Peyer's patch (tissue), 4 donors: ENCODE measurements around the gene PHLDB2. TPM values are rescaled to one million over a fixed set of nuclear protein-coding genes. Genes with fewer than 3 reads are reported as not detected.

ENCODE experiments used
- DNase-seq, 3 donors: peaks; one replicate each; pipeline ENCODE4 v3.0.0-alpha.2; 2017 to 2019
- H3K27ac ChIP-seq, 4 donors: fragments of 200-600 bp; sonication (generic); one replicate each; pipeline ENCODE4 v1.5.1; 2016 to 2019
- H3K27me3 ChIP-seq, 2 donors: fragments of 200-600 bp; sonication (generic); one replicate each; pipeline ENCODE4 v1.5.1; 2019
- H3K36me3 ChIP-seq, 3 donors: fragments of 200-600 bp; sonication (generic); one replicate each; pipeline ENCODE4 v1.5.1; 2016 to 2019
- H3K4me1 ChIP-seq, 4 donors: fragments of 200-600 bp; sonication (generic); one replicate each; pipeline ENCODE4 v1.5.1; 2016 to 2019
- H3K4me3 ChIP-seq, 4 donors: fragments of 200-600 bp; sonication (generic); 1 replicate in 3 of 4; 2 replicates in 1 of 4; pipeline ENCODE4 v1.5.1; 2016 to 2019; ENCODE audit warnings: mild to moderate bottlenecking in 1 of 4
- H3K9me3 ChIP-seq, 4 donors: fragments of 200-600 bp; sonication (generic); one replicate each; pipeline ENCODE4 v1.5.1; 2016 to 2019; ENCODE audit warnings: mild to moderate bottlenecking in 1 of 4
- CTCF ChIP-seq, 6 experiments: fragments of 450-650 bp in 4 of 6; fragments of 200-600 bp in 2 of 6; sonication (generic) in 1 of 6; IDR thresholded peaks; one replicate each; pipeline ENCODE4 v1.5.1; 2017 to 2019; ENCODE audit warnings: antibody characterized with exemption in 6 of 6, mild to moderate bottlenecking in 3 of 6, moderate library complexity in 1 of 6
- POLR2A ChIP-seq, 2 donors: fragments of 450-650 bp; IDR thresholded peaks; one replicate each; pipeline ENCODE4 v1.5.1; 2017; ENCODE audit warnings: antibody characterized with exemption in 2 of 2, mild to moderate bottlenecking in 2 of 2, moderate library complexity in 2 of 2
- total RNA-seq, 4 donors: library from RNA; depleted of rRNA; stranded (reverse); fragments of >200 nt; gene quantifications; one replicate each; pipeline ENCODE4 v1.1.0, GENCODE V29; 2016

The PHLDB2 gene
- total RNA-seq, 4 donors from 2014 or later, result 6.0 to 66.0 (median 12.5) TPM

DNA sequence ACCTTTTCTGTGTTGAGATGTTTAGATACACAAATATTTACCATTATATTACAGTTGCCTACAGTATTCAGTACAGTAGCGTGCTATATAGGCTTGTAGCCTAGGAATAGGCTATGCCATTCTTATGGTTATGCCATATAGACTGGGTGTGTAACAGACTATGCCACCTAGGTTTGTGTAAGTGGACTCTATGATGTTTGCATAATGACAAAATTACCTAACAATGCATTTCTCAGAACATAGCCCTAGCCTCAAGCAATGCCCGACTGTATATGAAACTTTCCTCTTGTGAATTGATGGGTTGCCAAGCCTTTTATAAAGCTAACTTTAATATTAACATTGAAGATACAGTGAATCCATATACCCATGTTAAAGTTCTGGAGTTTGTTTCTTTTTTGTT, 10.3 kb upstream of the PHLDB2 start:
- Histone ChIP-seq H3K4me1 (no peaks in the 10 kb centered on the region), H3K36me3 (no peaks in the 10 kb centered on the region), H3K9me3 (no peaks in the 10 kb centered on the region), H3K4me3 (no peak overlapping the region), H3K27ac (no peak overlapping the region), H3K27me3 (no peaks in the 10 kb centered on the region)
- no peak for DNase-seq
- TF ChIP-seq POLR2A (IDR thresholded peaks at IDR 0.05) (no peak), CTCF (IDR thresholded peaks at IDR 0.05) (no peak)

DNA sequence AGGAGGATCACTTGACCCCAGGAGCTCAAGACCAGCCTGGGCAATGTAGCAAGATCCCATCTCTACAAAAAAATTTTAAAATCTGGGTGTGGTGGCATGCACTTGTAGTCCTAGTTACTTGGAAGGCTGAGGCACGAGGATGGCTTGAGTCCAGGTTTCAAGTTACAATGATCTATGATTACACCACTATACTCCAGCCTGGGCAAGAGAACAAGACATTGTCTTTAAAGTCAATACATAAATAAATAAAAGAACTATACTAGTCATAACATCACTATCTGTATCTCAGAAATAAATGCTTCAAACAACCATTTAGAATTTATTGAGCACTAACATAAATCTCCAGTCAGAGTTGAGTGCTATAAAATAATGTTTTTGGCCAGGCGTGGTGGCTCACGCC, 8.5 kb upstream of the PHLDB2 start:
- no peak overlapping the region for H3K4me3 ChIP-seq
- H3K27ac ChIP-seq, result no peak overlapping the region
- no peak for DNase-seq
- no peaks in the 10 kb centered on the region for H3K9me3 ChIP-seq
- H3K36me3 ChIP-seq, result no peaks in the 10 kb centered on the region
- H3K27me3 ChIP-seq, result no peaks in the 10 kb centered on the region
- H3K4me1 ChIP-seq, result no peaks in the 10 kb centered on the region
- TF ChIP-seq POLR2A (IDR thresholded peaks at IDR 0.05) (no peak), CTCF (IDR thresholded peaks at IDR 0.05) (no peak)

DNA sequence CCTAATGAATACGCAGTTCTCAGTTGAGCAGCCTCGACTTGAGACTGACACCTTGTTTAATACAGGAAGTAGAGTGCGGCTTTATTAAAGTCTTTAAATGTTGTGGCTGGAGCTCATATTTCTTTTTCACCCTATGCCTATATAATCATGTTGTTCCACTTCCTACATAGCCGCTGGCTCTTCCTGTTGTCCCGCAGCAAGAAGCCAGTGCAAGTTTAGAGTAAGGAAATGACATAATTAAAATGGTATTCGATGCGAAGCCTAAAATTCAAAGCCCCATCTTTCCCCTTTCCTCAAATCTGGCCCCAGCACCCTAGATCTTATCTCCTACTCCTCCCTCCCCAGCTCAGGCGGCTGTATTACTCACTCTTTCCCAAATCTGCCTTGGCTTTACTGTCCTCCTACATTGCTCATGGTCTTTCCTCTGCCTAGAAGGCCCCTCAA, 7.5 kb upstream of the PHLDB2 start:
- Histone ChIP-seq H3K36me3 (no peaks in the 10 kb centered on the region), H3K4me1 (no peaks in the 10 kb centered on the region), H3K27me3 (no peaks in the 10 kb centered on the region), H3K9me3 (no peaks in the 10 kb centered on the region), H3K27ac (no peak overlapping the region), H3K4me3 (no peak overlapping the region)
- TF ChIP-seq CTCF (IDR thresholded peaks at IDR 0.05) (no peak), POLR2A (IDR thresholded peaks at IDR 0.05) (no peak)
- no peak for DNase-seq

- no peaks in the 10 kb centered on the region for H3K36me3 ChIP-seq
- no peaks in the 10 kb centered on the region for H3K9me3 ChIP-seq
- no peaks in the 10 kb centered on the region for H3K27me3 ChIP-seq
- no peaks in the 10 kb centered on the region for H3K4me1 ChIP-seq
- no peak overlapping the region for H3K4me3 ChIP-seq
- H3K27ac ChIP-seq, result no peak overlapping the region
- TF ChIP-seq POLR2A (IDR thresholded peaks at IDR 0.05) (no peak), CTCF (IDR thresholded peaks at IDR 0.05) (no peak)
- no peak for DNase-seq
Measured at GRCh38 chr3:111852540-111852939, 6.5 kb upstream of the PHLDB2 start.

DNA sequence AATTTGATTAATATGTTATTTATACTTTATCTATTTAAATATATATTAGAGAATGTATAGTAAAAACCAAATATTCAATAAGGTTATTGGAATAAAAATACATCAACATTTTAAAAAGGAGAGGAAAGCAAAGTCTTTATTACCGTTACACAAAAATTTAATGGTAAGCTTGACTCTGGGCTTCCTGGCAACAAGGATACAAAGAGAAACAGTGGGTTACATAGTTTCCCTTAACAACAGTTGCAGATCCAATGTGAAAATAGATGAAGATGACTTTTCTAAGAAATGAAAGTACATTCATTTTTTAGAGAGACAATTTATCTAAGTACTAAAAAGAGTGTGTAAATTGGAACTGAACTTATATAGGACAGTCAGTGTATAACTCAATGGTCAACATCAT, 6.0 kb upstream of the PHLDB2 start:
- no peak overlapping the region for H3K27ac ChIP-seq
- no peaks in the 10 kb centered on the region for H3K4me1 ChIP-seq
- no peaks in the 10 kb centered on the region for H3K9me3 ChIP-seq
- no peak overlapping the region for H3K4me3 ChIP-seq
- no peak for DNase-seq
- TF ChIP-seq CTCF (IDR thresholded peaks at IDR 0.05) (no peak), POLR2A (IDR thresholded peaks at IDR 0.05) (no peak)
- no peaks in the 10 kb centered on the region for H3K36me3 ChIP-seq
- no peaks in the 10 kb centered on the region for H3K27me3 ChIP-seq

- Histone ChIP-seq H3K4me1 (peaks cover 0 to 11% (median 0%) of the 10 kb centered on the region in 4 donors), H3K27ac (no peak overlapping the region), H3K4me3 (no peak overlapping the region), H3K9me3 (no peaks in the 10 kb centered on the region), H3K27me3 (no peaks in the 10 kb centered on the region), H3K36me3 (no peaks in the 10 kb centered on the region)
- no peak for TF ChIP-seq CTCF (IDR thresholded peaks at IDR 0.05)
- no peak for TF ChIP-seq POLR2A (IDR thresholded peaks at IDR 0.05)
- no peak for DNase-seq
Measured at GRCh38 chr3:111854990-111855389, 4.1 kb upstream of the PHLDB2 start.
